Measurements from ENCODE around the gene FAIM2. TPM values are rescaled to one million over a fixed set of nuclear protein-coding genes. Genes with fewer than 3 reads are reported as not detected.

The FAIM2 gene
- total and polyA plus RNA-seq, 2 experiments from 2014 or later, result 0.61 to 2.0 TPM

DNA sequence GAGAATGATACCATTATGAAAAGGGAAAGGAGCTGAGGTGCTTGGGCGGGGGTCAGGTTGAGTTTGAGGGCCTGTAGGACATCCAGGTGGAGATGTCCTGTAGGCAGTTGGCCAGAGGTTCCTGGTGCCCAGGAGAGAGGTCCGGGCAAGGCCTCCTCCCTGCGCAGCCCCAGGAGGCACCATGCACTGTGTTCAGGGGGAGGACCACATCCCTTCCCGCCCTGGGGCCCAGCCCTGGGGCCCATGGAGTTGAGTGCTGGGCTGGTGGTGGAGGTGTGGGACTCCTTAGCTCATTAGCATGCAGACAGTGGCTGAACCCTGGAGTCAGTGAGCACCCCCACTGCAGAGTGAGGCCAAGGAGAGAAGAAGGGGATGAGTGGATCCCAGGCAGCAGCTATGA, 5.7 kb upstream of the FAIM2 start:
- Histone ChIP-seq H3K9me2 (ENCODE audit: insufficient read depth) (no peaks in the 10 kb centered on the region), H4K20me1 (replicated peaks; ENCODE audit: insufficient read depth) (no peaks in the 10 kb centered on the region), H3K4me3 (no peak overlapping the region), H3K27ac (ENCODE audit: low read depth) (no peak overlapping the region), H3K36me3 (ENCODE audit: insufficient read depth) (no peaks in the 10 kb centered on the region), H3K27me3 (ENCODE audit: insufficient read depth) (peaks cover 7% of the 10 kb centered on the region), H3K4me2 (no peak overlapping the region), H2AFZ (peak overlapping the region; percentile 94), H3F3A (replicated peaks; ENCODE audit: low read depth) (peaks cover 4% of the 10 kb centered on the region; the same call in 1 of the 2 replicates), H3K4me1 (ENCODE audit: insufficient read depth) (peaks cover 10% of the 10 kb centered on the region), H3K79me2 (replicated peaks; ENCODE audit: insufficient read depth) (no peaks in the 10 kb centered on the region)
- DNase-seq (ENCODE audit: low spot score) (no peak), ATAC-seq (peak; percentile 11)
- H3K36me3 Mint-ChIP-seq (ENCODE audit: low read depth), result no peaks in the 10 kb centered on the region
- peaks cover 41% of the 10 kb centered on the region for H3K4me1 Mint-ChIP-seq
- H3K9me3 Mint-ChIP-seq, result no peaks in the 10 kb centered on the region
- H3K27me3 Mint-ChIP-seq (ENCODE audit: insufficient read depth, low read depth, poor library complexity), result peaks cover 18% of the 10 kb centered on the region
- H3K27ac Mint-ChIP-seq, result no peak overlapping the region
- TF ChIP-seq CREB1 (CRISPR knock-in tag; IDR thresholded peaks at IDR 0.05; ENCODE audit: low read depth) (no peak), JUNB (IDR thresholded peaks at IDR 0.05; ENCODE audit: unreplicated experiment) (no peak), ZNF462 (CRISPR knock-in tag; IDR thresholded peaks at IDR 0.05) (no peak), POLR2AphosphoS5 (IDR thresholded peaks at IDR 0.05; ENCODE audit: low read depth) (no peak)
- H3K4me3 Mint-ChIP-seq, result no peak overlapping the region

DNA sequence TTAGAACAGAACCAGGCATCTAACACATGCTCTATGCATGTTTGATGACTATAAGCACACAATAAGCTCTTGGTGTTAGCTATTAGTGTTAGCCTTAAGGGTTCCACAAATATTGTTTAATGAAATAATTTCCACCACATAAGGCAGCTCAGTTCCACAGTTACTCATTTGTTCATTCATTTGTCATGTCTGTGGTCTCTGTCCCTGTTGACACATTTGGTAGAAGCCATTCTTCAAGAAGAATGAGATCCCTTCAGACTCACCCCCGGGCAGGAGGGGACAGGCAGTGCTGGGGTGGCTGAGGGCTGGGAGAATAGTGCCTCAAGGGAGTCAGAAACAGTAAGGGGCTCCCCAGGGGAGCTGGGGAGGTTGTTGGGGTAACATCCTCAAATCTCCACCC, 3.7 kb upstream of the FAIM2 start:
- Histone ChIP-seq H3K9me2 (ENCODE audit: insufficient read depth) (no peaks in the 10 kb centered on the region), H3K27ac (ENCODE audit: low read depth) (no peak overlapping the region), H3K4me1 (ENCODE audit: insufficient read depth) (peaks cover 10% of the 10 kb centered on the region), H3K79me2 (replicated peaks; ENCODE audit: insufficient read depth) (no peaks in the 10 kb centered on the region), H3K4me2 (no peak overlapping the region), H3K27me3 (ENCODE audit: insufficient read depth) (peaks cover 19% of the 10 kb centered on the region), H2AFZ (no peak overlapping the region), H3F3A (replicated peaks; ENCODE audit: low read depth) (no peaks in the 10 kb centered on the region), H3K36me3 (ENCODE audit: insufficient read depth) (no peaks in the 10 kb centered on the region), H3K4me3 (no peak overlapping the region), H4K20me1 (replicated peaks; ENCODE audit: insufficient read depth) (no peaks in the 10 kb centered on the region)
- no peak overlapping the region for H3K4me3 Mint-ChIP-seq
- no peak for DNase-seq (ENCODE audit: low spot score)
- H3K9me3 Mint-ChIP-seq, result no peaks in the 10 kb centered on the region
- no peak for ATAC-seq
- H3K27ac Mint-ChIP-seq, result no peak overlapping the region
- peaks cover 22% of the 10 kb centered on the region for H3K27me3 Mint-ChIP-seq (ENCODE audit: insufficient read depth, low read depth, poor library complexity)
- no peaks in the 10 kb centered on the region for H3K36me3 Mint-ChIP-seq (ENCODE audit: low read depth)
- peaks cover 41% of the 10 kb centered on the region for H3K4me1 Mint-ChIP-seq
- TF ChIP-seq ZNF331 (CRISPR knock-in tag; IDR thresholded peaks at IDR 0.05; ENCODE audit: low read depth) (no peak), POLR2AphosphoS5 (IDR thresholded peaks at IDR 0.05; ENCODE audit: low read depth) (no peak), STAT1 (IDR thresholded peaks at IDR 0.05; ENCODE audit: unreplicated experiment) (no peak), REST (IDR thresholded peaks at IDR 0.05; ENCODE audit: unreplicated experiment) (no peak), JUNB (IDR thresholded peaks at IDR 0.05; ENCODE audit: unreplicated experiment) (no peak)

All from GM23338 (cell line).